Lung (tissue), 12 donors: ENCODE data around the gene LTBP1. TPM values are rescaled to one million over a fixed set of nuclear protein-coding genes. Genes with fewer than 3 reads are reported as not detected.

ENCODE experiments used
- ATAC-seq: fragments of 200-7000 bp; cut with Tn5 transposase; one replicate; pipeline ENCODE4 v1.9.1; 2020; ENCODE audit warnings: moderate number of reproducible peaks; ENCODE audit not compliant: insufficient read depth, low FRiP score
- DNase-seq, 3 donors: peaks; one replicate each; pipeline ENCODE4 v3.0.0-alpha.2; 2013 to 2017
- H3K27ac ChIP-seq, 2 donors: one replicate each; pipeline ENCODE4 v1.5.1; 2013; ENCODE audit warnings: mild to moderate bottlenecking in 2 of 2, moderate library complexity in 2 of 2, control low read depth in 1 of 2, inconsistent platforms in 1 of 2, low read depth in 1 of 2, low read length in 1 of 2
- H3K27me3 ChIP-seq, 3 donors: one replicate each; pipeline ENCODE4 v1.5.1; 2013; ENCODE audit warnings: low read length in 2 of 3; ENCODE audit not compliant: control insufficient read depth in 3 of 3, insufficient read depth in 3 of 3
- H3K36me3 ChIP-seq, 4 donors: one replicate each; pipeline ENCODE4 v1.5.1; 2013; ENCODE audit warnings: low read length in 4 of 4, mild to moderate bottlenecking in 1 of 4, moderate library complexity in 1 of 4; ENCODE audit not compliant: control insufficient read depth in 4 of 4, insufficient read depth in 4 of 4
- H3K4me1 ChIP-seq, 5 donors: one replicate each; pipeline ENCODE4 v1.5.1; 2013; ENCODE audit warnings: low read length in 5 of 5, mild to moderate bottlenecking in 2 of 5, moderate library complexity in 1 of 5; ENCODE audit not compliant: control insufficient read depth in 5 of 5, insufficient read depth in 5 of 5
- H3K4me3 ChIP-seq: one replicate; pipeline ENCODE4 v1.5.1; 2013; ENCODE audit warnings: mild to moderate bottlenecking, control low read depth, moderate library complexity
- H3K9ac ChIP-seq, 2 donors: one replicate each; pipeline ENCODE4 v1.5.1; 2013; ENCODE audit warnings: low read length in 2 of 2, control low read depth in 1 of 2; ENCODE audit not compliant: insufficient read depth in 1 of 2
- H3K9me3 ChIP-seq, 4 donors: one replicate each; pipeline ENCODE4 v1.5.1; 2013; ENCODE audit warnings: low read length in 3 of 4, mild to moderate bottlenecking in 1 of 4, moderate library complexity in 1 of 4; ENCODE audit not compliant: control insufficient read depth in 4 of 4, insufficient read depth in 3 of 4
- WGBS, 2 donors: extraction: QIAGEN DNeasy Blood & Tissue Kit; methylation state at CpG; one replicate each; pipeline ENCODE4 v1.1.7; 2013; 5-methylcytosine and 5-hydroxymethylcytosine counted together
- polyA plus RNA-seq, 2 donors: library from polyadenylated mRNA; stranded (reverse); fragments of 200-250 nt; gene quantifications; one replicate each; pipeline ENCODE4 v1.2.1, GENCODE V29; 2013
- total RNA-seq, 2 donors: library from RNA; depleted of rRNA in 1 of 2; stranded (reverse); fragments of >200 nt in 1 of 2; gene quantifications; one replicate each; pipeline ENCODE4 v1.2.1, GENCODE V29; 2014 to 2021
- TF ChIP-seq, protein P1 (sequence below): IDR thresholded peaks from 2 replicates; pipeline ENCODE4 v1.5.1; 2012; ENCODE audit warnings: mild to moderate bottlenecking; ENCODE audit errors: control extremely low read depth, extremely low read depth
- donor health status: control.
- donor health status: control.
- donor health status: Bipolar disorder and iron deficiency.
- donor health status: healthy.
- donor health status: DM: yes; HTN: yes; CAD: no.

LTBP1 gene
- total and polyA plus RNA-seq, 4 donors: 8.8 to 57.4 (median 28.6) TPM

DNA sequence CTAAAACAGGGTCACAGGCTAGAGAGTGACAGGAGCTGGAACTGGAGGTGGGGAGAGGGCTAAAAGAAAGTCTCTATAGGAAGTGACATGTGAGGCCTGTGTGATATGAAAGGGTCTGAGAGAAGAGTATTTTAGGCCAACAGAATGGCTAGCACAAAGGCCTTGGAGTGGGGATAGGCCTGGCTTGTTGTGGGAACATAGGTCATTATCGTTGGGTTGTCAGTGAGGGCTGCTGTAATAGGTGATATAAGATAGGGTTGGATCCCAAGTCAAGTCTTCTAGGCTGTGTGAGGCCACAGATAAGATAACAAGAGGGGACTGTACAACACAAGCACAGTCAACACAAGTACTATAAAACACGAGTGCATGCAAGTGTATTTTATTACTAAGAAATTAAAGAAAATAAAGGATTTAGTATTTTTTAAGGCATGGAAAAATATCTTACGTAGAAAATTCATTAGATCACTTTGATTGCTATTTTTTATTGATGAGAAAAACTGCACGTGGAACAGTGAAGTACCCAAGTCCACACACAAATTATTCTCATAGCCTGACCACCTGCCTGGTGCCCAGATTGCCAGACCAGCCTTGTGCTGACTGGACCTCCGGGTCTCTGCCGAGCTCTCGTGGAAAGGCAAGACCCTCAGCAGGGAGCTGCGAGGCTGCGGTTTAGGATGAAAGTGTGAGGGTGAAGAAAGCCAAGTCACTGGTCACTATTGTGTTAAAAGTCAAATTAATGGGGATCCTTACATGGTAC is 14.1 kb downstream of the LTBP1 start:
- H3K36me3 ChIP-seq: peaks cover 0 to 2% (median 0%) of the 10 kb centered on the region in 4 donors
- WGBS, 2 donors: 93 to 96% methylated on average over 9 of the region's 9 CpGs
- no peaks in the 10 kb centered on the region for H3K9me3 ChIP-seq
- H3K9ac ChIP-seq: no peak overlapping the region
- H3K4me3 ChIP-seq: no peak overlapping the region
- H3K27ac ChIP-seq: peak overlapping the region in 1 of 2 donors; percentile 54
- H3K4me1 ChIP-seq: peaks cover 0 to 7% (median 0%) of the 10 kb centered on the region in 5 donors
- TF ChIP-seq, protein P1, sequence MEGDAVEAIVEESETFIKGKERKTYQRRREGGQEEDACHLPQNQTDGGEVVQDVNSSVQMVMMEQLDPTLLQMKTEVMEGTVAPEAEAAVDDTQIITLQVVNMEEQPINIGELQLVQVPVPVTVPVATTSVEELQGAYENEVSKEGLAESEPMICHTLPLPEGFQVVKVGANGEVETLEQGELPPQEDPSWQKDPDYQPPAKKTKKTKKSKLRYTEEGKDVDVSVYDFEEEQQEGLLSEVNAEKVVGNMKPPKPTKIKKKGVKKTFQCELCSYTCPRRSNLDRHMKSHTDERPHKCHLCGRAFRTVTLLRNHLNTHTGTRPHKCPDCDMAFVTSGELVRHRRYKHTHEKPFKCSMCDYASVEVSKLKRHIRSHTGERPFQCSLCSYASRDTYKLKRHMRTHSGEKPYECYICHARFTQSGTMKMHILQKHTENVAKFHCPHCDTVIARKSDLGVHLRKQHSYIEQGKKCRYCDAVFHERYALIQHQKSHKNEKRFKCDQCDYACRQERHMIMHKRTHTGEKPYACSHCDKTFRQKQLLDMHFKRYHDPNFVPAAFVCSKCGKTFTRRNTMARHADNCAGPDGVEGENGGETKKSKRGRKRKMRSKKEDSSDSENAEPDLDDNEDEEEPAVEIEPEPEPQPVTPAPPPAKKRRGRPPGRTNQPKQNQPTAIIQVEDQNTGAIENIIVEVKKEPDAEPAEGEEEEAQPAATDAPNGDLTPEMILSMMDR: no peak
- ATAC-seq (no peak), DNase-seq (no peak)
- no peaks in the 10 kb centered on the region for H3K27me3 ChIP-seq

DNA sequence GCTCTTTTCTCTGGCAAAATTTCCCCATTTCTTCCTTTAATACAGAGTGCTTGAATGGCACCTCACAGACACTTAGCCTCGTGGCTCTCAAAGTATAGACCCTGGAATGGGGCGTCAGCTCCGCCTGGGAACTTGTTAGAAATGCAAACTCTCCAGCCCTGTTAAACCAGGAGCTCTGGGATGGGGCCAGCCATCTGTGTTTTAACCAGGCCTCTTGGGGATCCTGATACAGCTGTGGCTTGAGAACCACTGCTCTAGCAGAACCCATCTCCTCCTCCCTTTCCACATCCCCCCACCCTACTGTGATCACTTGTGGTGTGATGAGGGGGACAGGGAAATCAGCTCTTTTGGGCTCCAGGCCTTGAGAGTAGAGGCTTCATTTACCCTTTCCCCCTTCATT is 15.9 kb downstream of the LTBP1 start:
- TF ChIP-seq, protein P1: no peak
- H3K27me3 ChIP-seq: no peaks in the 10 kb centered on the region
- ATAC-seq (no peak), DNase-seq (peak in 1 of 3 donors; percentile 6)
- no peaks in the 10 kb centered on the region for H3K36me3 ChIP-seq
- 49 to 88% methylated on average over 3 of the region's 3 CpGs for WGBS, 2 donors
- no peak overlapping the region for H3K4me3 ChIP-seq
- H3K4me1 ChIP-seq: peaks cover 0 to 7% (median 0%) of the 10 kb centered on the region in 5 donors
- H3K27ac ChIP-seq: no peak overlapping the region
- no peak overlapping the region for H3K9ac ChIP-seq
- H3K9me3 ChIP-seq: no peaks in the 10 kb centered on the region

DNA sequence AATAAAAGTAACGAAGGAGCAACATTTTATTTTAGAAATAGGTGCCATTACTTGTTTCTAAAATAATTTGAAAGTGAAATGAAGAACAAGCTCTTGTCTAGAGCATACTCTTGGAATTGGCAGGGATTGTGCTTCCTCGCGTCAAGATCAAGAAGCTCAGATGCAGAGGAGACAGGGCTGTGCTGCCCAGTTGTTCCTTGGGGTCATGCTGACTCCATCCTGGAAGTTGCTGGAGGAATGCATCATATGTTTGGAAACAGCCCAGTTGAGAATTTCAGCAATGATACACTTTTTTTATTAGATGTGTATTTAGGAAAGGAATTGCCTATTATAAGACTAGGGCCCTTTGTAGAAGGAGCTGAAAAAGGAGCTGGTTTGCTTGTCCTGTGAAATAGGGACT is 17.2 kb downstream of the LTBP1 start:
- Histone ChIP-seq H3K36me3 (no peaks in the 10 kb centered on the region), H3K4me3 (no peak overlapping the region), H3K27ac (no peak overlapping the region), H3K9me3 (no peaks in the 10 kb centered on the region), H3K4me1 (peaks cover 0 to 7% (median 0%) of the 10 kb centered on the region in 5 donors), H3K27me3 (no peaks in the 10 kb centered on the region), H3K9ac (no peak overlapping the region)
- WGBS, 2 donors: 80 to 93% methylated on average over 3 of the region's 3 CpGs
- DNase-seq: peak in 1 of 3 donors; percentile 11
- no peak for ATAC-seq
- TF ChIP-seq, protein P1: no peak
